ENCODE results near the gene SPACA6. TPM values are rescaled to one million over a fixed set of nuclear protein-coding genes. Genes with fewer than 3 reads are reported as not detected.

Gene SPACA6
- total and polyA plus RNA-seq, 2 donors from 2014 or later, result 18.9 to 25.4 TPM

- FAIRE-seq, result no peak
- H3K4me3 ChIP-seq (ENCODE audit: low read length in 3 of 3), result no peak overlapping the region
- no peaks in the 10 kb centered on the region for H3K36me3 ChIP-seq (ENCODE audit: control insufficient read depth in 2 of 3, insufficient read depth in 3 of 3, low read length in 3 of 3)
- no peak overlapping the region for H3K27ac ChIP-seq (ENCODE audit: low read depth in 2 of 2, low read length in 2 of 2)
- no peaks in the 10 kb centered on the region for H3K27me3 ChIP-seq (ENCODE audit: control insufficient read depth, insufficient read depth, low read length)
- H3K4me1 ChIP-seq (ENCODE audit: control insufficient read depth in 2 of 3, insufficient read depth in 2 of 3, low read depth in 1 of 3, low read length in 3 of 3), result no peaks in the 10 kb centered on the region
- TF ChIP-seq, protein P1, sequence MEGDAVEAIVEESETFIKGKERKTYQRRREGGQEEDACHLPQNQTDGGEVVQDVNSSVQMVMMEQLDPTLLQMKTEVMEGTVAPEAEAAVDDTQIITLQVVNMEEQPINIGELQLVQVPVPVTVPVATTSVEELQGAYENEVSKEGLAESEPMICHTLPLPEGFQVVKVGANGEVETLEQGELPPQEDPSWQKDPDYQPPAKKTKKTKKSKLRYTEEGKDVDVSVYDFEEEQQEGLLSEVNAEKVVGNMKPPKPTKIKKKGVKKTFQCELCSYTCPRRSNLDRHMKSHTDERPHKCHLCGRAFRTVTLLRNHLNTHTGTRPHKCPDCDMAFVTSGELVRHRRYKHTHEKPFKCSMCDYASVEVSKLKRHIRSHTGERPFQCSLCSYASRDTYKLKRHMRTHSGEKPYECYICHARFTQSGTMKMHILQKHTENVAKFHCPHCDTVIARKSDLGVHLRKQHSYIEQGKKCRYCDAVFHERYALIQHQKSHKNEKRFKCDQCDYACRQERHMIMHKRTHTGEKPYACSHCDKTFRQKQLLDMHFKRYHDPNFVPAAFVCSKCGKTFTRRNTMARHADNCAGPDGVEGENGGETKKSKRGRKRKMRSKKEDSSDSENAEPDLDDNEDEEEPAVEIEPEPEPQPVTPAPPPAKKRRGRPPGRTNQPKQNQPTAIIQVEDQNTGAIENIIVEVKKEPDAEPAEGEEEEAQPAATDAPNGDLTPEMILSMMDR (IDR thresholded peaks at IDR 0.05; ENCODE audit: borderline replicate concordance, extremely low read depth, insufficient read depth), result no peak
- intact Hi-C loops (cut with DNase I), result no loop called here
- H3K9ac ChIP-seq (ENCODE audit: low read length in 3 of 3), result no peak overlapping the region
- H3K9me3 ChIP-seq (ENCODE audit: control insufficient read depth in 2 of 3, insufficient read depth in 1 of 3, low read length in 3 of 3), result no peaks in the 10 kb centered on the region
- no peak for DNase-seq
Observed at GRCh38 chr19:51740356-51740755, 47.2 kb downstream of the SPACA6 start.

- TF ChIP-seq, protein P1 (IDR thresholded peaks at IDR 0.05; ENCODE audit: borderline replicate concordance, extremely low read depth, insufficient read depth), result no peak
- H3K4me3 ChIP-seq (ENCODE audit: low read length in 3 of 3), result no peak overlapping the region
- H3K4me1 ChIP-seq (ENCODE audit: control insufficient read depth in 2 of 3, insufficient read depth in 2 of 3, low read depth in 1 of 3, low read length in 3 of 3), result no peaks in the 10 kb centered on the region
- H3K9ac ChIP-seq (ENCODE audit: low read length in 3 of 3), result no peak overlapping the region
- no peaks in the 10 kb centered on the region for H3K9me3 ChIP-seq (ENCODE audit: control insufficient read depth in 2 of 3, insufficient read depth in 1 of 3, low read length in 3 of 3)
- intact Hi-C loops (cut with DNase I), result no loop called here
- no peak for DNase-seq
- no peaks in the 10 kb centered on the region for H3K36me3 ChIP-seq (ENCODE audit: control insufficient read depth in 2 of 3, insufficient read depth in 3 of 3, low read length in 3 of 3)
- no peak overlapping the region for H3K27ac ChIP-seq (ENCODE audit: low read depth in 2 of 2, low read length in 2 of 2)
- no peak for FAIRE-seq
- no peaks in the 10 kb centered on the region for H3K27me3 ChIP-seq (ENCODE audit: control insufficient read depth, insufficient read depth, low read length)
Observed at GRCh38 chr19:51742789-51743188, 49.7 kb downstream of the SPACA6 start.

DNA sequence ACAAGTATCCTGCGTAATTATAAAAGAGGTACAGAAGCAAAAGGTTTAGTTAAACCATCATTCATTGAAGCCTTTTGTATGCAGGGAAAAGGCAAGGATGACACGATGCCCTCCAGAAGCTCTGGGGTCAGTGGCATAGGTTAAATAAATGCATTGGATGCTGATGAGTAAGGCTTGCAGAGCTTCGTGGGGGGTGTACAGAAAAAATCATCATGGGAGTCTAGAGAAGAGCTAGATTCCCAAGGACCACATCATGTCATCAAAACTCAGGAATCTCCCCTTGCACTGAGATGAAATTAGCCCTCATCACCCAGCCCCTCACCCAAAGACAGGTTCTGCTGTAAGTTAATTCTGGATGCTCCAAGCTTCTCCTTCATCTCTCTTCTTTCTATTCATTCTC, 50.3 kb downstream of the SPACA6 start:
- Histone ChIP-seq H3K4me3 (ENCODE audit: low read length in 3 of 3) (no peak overlapping the region), H3K27me3 (ENCODE audit: control insufficient read depth, insufficient read depth, low read length) (no peaks in the 10 kb centered on the region), H3K9ac (ENCODE audit: low read length in 3 of 3) (no peak overlapping the region), H3K9me3 (ENCODE audit: control insufficient read depth in 2 of 3, insufficient read depth in 1 of 3, low read length in 3 of 3) (no peaks in the 10 kb centered on the region), H3K36me3 (ENCODE audit: control insufficient read depth in 2 of 3, insufficient read depth in 3 of 3, low read length in 3 of 3) (no peaks in the 10 kb centered on the region), H3K27ac (ENCODE audit: low read depth in 2 of 2, low read length in 2 of 2) (no peak overlapping the region), H3K4me1 (ENCODE audit: control insufficient read depth in 2 of 3, insufficient read depth in 2 of 3, low read depth in 1 of 3, low read length in 3 of 3) (no peaks in the 10 kb centered on the region)
- TF ChIP-seq, protein P1 (IDR thresholded peaks at IDR 0.05; ENCODE audit: borderline replicate concordance, extremely low read depth, insufficient read depth), result no peak
- DNase-seq (no peak), FAIRE-seq (no peak)
- intact Hi-C loops (cut with DNase I), result no loop called here

GRCh38 chr19:51746731-51747130, 53.6 kb downstream of the SPACA6 start:
- Histone ChIP-seq H3K9me3 (ENCODE audit: control insufficient read depth in 2 of 3, insufficient read depth in 1 of 3, low read length in 3 of 3) (no peaks in the 10 kb centered on the region), H3K27ac (ENCODE audit: low read depth in 2 of 2, low read length in 2 of 2) (no peak overlapping the region), H3K36me3 (ENCODE audit: control insufficient read depth in 2 of 3, insufficient read depth in 3 of 3, low read length in 3 of 3) (no peaks in the 10 kb centered on the region), H3K4me1 (ENCODE audit: control insufficient read depth in 2 of 3, insufficient read depth in 2 of 3, low read depth in 1 of 3, low read length in 3 of 3) (no peaks in the 10 kb centered on the region), H3K4me3 (ENCODE audit: low read length in 3 of 3) (no peak overlapping the region), H3K27me3 (ENCODE audit: control insufficient read depth, insufficient read depth, low read length) (no peaks in the 10 kb centered on the region), H3K9ac (ENCODE audit: low read length in 3 of 3) (no peak overlapping the region)
- TF ChIP-seq, protein P1 (IDR thresholded peaks at IDR 0.05; ENCODE audit: borderline replicate concordance, extremely low read depth, insufficient read depth), result no peak
- intact Hi-C loops (cut with DNase I), result no loop called here
- no peak for DNase-seq
- no peak for FAIRE-seq

Measured in kidney (tissue), 14 donors.